Skeletal muscle satellite cell (primary cell): ENCODE results near the gene SHANK1.

Experiments used
- H3K27me3 ChIP-seq: 2 replicates; pipeline ENCODE4 v1.7.0; 2013; ENCODE audit warnings: low read length; ENCODE audit not compliant: control insufficient read depth, insufficient read depth
- H3K36me3 ChIP-seq: 2 replicates; pipeline ENCODE4 v1.7.0; 2013; ENCODE audit warnings: mild to moderate bottlenecking, control low read depth, low read length; ENCODE audit not compliant: insufficient read depth
- H3K4me1 ChIP-seq: 2 replicates; pipeline ENCODE4 v1.7.0; 2013; ENCODE audit warnings: low read length; ENCODE audit not compliant: control insufficient read depth, insufficient read depth
- H3K4me2 ChIP-seq: 2 replicates; pipeline ENCODE4 v1.7.0; 2013; ENCODE audit warnings: mild to moderate bottlenecking, low read length
- H3K4me3 ChIP-seq: 2 replicates; pipeline ENCODE4 v1.7.0; 2013; ENCODE audit warnings: low read length
- H3K9ac ChIP-seq: 2 replicates; pipeline ENCODE4 v1.7.0; 2013; ENCODE audit warnings: mild to moderate bottlenecking, low read depth, low read length, moderate library complexity
- H3K9me3 ChIP-seq: replicated peaks from 2 replicates; pipeline ENCODE4 v1.7.0; 2013; ENCODE audit warnings: mild to moderate bottlenecking, control low read depth, low read length

Gene SHANK1

DNA sequence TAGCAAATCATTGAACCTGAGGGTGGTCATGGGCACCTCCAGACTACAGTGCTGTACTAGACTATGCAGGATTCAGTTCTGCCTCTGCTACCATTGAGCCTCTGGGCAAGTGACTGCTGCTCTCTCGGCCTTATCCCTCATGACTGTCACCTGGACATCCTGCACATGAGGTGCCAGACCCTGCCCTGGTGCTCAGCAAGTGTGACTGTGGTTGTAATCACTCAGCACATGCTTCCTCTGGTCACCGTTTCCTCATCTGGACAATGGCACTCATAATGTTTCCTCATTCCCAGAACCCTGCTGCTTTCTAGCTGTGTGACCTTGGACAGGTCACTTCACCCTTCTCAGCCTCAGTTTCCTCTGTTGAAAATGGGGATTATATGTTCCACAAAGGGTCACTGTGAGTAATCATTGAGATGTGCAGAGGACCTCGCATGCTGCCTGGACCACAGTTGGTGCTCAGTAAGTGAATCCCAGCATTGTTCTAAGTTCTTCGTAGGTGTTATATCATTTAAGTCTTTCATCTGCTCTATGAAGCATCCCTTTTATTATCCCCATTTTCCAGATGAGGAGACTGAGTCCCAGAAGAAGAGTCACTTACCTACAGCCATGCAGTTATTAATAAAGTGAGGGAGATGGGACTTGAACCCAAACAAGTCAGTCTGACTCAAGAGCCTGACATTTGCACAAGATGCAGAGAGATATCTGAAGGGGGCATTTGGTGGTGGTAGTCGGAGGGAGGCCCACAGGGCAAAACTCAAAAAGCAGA, 83.1 kb downstream of the SHANK1 start:
- peaks cover 17% of the 10 kb centered on the region for H3K27me3 ChIP-seq
- no peak overlapping the region for H3K4me2 ChIP-seq
- H3K9ac ChIP-seq: no peak overlapping the region
- H3K36me3 ChIP-seq: no peaks in the 10 kb centered on the region
- H3K4me1 ChIP-seq: no peaks in the 10 kb centered on the region
- no peak overlapping the region for H3K4me3 ChIP-seq
- H3K9me3 ChIP-seq: peaks cover 9% of the 10 kb centered on the region

DNA sequence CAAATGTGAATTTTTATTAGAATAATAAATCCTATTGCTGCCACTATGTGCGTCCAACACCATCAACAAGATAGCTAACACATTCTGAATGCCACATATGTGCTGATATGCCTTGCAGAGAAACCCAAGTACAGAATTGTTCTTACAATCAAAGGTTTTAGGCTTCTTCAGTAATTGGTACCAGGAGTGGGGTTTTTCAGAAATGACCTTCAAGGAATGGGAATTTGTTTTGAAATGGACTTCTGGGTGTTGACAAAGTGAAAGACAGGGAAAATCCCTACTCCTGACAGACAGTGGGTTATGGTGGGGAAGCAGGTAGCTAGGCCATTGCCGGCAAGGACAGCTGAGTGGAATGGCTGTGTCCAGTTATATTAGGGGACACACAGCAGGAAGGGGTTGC, 85.6 kb downstream of the SHANK1 start:
- Histone ChIP-seq H3K4me1 (no peaks in the 10 kb centered on the region), H3K36me3 (no peaks in the 10 kb centered on the region), H3K4me2 (no peak overlapping the region), H3K4me3 (no peak overlapping the region), H3K9me3 (peaks cover 9% of the 10 kb centered on the region), H3K9ac (no peak overlapping the region), H3K27me3 (peaks cover 8% of the 10 kb centered on the region)

DNA sequence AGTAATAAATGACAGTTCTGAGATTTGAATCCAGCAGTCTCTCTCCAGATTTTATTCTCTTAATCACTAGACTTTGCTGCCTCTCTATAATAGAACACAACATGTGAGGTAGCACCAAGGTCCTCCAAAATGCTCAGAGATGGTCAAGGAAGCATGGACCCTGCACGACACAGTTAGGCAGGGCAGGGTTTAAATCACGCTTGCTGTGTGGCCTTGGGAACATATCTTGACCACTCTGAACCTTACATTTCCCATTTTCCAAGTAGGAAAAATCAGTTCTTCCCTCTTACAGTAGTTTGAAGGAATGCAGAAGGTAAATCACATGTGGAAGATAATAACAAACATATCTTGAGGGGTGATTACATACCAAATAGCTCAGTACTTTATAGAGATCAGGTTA, 86.2 kb downstream of the SHANK1 start:
- Histone ChIP-seq H3K4me2 (no peak overlapping the region), H3K9ac (no peak overlapping the region), H3K27me3 (peaks cover 2% of the 10 kb centered on the region), H3K9me3 (peaks cover 9% of the 10 kb centered on the region), H3K36me3 (no peaks in the 10 kb centered on the region), H3K4me1 (no peaks in the 10 kb centered on the region), H3K4me3 (no peak overlapping the region)

DNA sequence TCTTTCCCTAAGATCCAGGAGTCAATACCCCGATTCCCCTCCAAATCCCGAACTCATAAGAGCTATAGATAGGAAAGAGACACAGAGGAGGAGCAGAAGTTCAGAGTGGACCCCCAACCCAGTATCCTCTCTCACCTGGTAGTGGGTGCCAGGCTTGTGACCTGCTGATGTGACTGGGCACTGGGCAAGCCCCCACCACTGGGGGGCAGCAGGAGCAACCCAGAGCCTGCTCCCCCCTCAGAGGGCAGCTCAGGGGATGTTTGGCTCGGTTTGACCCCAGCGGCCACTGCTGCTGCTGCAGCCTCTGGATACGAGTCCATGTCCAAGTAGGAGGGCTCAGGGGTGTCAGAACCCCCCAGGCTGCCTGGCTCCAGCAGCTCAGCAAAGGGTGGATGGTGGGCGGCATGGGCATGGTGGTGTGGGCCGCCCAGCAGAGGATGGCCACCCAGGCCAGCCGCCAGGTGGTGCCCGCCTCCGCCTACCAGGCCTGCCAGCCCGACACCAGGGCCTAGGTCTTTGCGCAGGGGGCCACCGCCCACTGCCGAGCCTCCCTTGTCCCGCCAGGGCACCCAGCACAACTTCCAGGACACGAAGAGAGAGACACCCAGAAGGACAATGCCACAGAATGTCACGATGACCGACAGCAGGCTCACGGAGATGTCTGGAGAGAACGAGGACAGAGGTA, 87.3 kb downstream of the SHANK1 start:
- H3K36me3 ChIP-seq: no peaks in the 10 kb centered on the region
- peaks cover 9% of the 10 kb centered on the region for H3K9me3 ChIP-seq
- H3K4me2 ChIP-seq: no peak overlapping the region
- no peak overlapping the region for H3K4me3 ChIP-seq
- no peaks in the 10 kb centered on the region for H3K4me1 ChIP-seq
- H3K27me3 ChIP-seq: no peaks in the 10 kb centered on the region
- H3K9ac ChIP-seq: no peak overlapping the region

DNA sequence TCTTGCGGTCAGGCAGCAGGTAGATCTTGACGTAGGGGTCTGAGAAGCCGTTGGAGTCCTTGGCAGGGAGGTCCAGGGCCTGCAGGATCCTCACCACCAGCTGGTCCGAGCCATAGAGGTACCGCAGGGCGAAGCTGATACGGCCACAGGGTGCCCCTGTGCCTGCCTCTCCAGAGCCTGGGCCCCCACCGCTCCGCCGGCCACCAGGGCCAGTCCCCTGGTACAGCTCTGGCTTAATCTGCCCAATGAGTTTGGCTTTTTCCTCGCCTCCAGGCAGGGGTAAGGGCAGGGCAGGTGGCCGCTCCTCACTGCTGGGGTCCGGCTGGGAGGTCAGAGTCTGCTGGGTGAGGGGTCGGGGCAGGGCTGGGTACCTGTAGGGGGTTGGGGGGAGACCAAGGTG, 89.8 kb downstream of the SHANK1 start:
- H3K4me1 ChIP-seq: no peaks in the 10 kb centered on the region

DNA sequence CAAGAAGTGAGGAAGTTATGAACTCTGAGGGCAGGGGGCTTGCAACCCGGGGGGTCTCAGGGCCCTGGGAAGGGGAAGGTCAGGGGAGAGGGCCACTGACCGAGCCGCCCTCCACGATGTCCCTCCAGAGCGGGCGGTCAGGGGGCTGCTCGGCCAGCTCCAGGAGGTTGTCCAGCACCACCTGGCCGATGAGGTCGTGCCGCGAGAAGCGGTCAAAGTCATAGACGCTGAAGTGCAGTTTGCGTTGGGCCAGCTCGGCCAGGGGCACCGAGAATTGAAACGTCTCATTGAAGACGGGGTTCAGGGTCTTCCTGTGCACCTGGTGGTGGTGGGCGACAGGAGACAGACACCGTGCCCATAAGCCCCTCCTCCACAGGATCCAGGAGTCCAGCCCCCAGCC, 90.4 kb downstream of the SHANK1 start:
- Histone ChIP-seq H3K4me3 (no peak overlapping the region), H3K27me3 (no peaks in the 10 kb centered on the region), H3K9me3 (peaks cover 8% of the 10 kb centered on the region), H3K4me1 (no peaks in the 10 kb centered on the region), H3K36me3 (no peaks in the 10 kb centered on the region), H3K9ac (no peak overlapping the region), H3K4me2 (no peak overlapping the region)

More for the DNA sequence above, 89.8 kb downstream of the SHANK1 start:
- peaks cover 9% of the 10 kb centered on the region for H3K9me3 ChIP-seq
- no peak overlapping the region for H3K9ac ChIP-seq
- H3K4me2 ChIP-seq: no peak overlapping the region
- no peaks in the 10 kb centered on the region for H3K27me3 ChIP-seq
- no peak overlapping the region for H3K4me3 ChIP-seq
- H3K36me3 ChIP-seq: no peaks in the 10 kb centered on the region

DNA sequence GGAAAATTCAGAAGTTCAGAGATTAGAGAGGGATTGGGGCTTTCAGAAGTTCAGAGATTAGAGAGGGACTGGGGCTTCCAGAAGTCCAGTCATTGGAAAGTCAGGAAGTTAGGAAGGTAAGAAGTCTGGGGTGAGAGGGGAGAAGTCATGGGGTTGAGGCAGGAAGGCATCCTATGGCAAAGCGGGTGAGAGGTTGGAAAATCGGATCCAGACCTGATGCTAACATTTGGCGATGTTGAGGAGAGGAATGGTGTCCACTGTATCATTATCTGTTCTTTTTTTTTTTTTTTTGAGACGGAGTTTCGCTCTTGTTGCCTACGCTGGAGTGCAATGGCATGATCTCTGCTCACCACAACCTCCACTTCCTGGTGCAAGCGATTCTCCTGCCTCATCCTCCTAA, 91.1 kb downstream of the SHANK1 start:
- Histone ChIP-seq H3K36me3 (no peaks in the 10 kb centered on the region), H3K4me1 (no peaks in the 10 kb centered on the region), H3K4me2 (no peak overlapping the region), H3K9me3 (peaks cover 3% of the 10 kb centered on the region), H3K9ac (no peak overlapping the region), H3K27me3 (no peaks in the 10 kb centered on the region), H3K4me3 (no peak overlapping the region)

DNA sequence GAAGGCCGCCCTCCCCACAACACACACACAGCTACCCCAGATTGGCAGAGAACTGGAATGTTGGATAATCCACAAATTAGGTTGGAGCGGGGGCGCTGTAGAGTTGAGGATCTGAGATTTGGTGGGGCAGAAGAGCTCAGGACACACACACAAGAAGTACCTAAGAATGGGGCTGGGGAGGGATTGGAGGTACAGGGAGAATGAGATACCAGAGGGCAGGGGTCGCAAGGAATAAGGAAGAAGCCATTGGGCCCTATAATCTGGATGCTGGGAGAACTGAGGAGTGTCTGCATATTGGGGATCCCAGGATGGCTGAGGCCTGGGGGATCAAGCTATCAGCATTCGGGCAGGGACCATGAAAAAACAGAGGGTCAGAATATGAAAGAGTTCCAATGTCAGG, 91.5 kb downstream of the SHANK1 start:
- Histone ChIP-seq H3K4me2 (no peak overlapping the region), H3K9ac (no peak overlapping the region), H3K4me1 (no peaks in the 10 kb centered on the region), H3K9me3 (no peaks in the 10 kb centered on the region), H3K4me3 (no peak overlapping the region), H3K36me3 (no peaks in the 10 kb centered on the region), H3K27me3 (no peaks in the 10 kb centered on the region)

DNA sequence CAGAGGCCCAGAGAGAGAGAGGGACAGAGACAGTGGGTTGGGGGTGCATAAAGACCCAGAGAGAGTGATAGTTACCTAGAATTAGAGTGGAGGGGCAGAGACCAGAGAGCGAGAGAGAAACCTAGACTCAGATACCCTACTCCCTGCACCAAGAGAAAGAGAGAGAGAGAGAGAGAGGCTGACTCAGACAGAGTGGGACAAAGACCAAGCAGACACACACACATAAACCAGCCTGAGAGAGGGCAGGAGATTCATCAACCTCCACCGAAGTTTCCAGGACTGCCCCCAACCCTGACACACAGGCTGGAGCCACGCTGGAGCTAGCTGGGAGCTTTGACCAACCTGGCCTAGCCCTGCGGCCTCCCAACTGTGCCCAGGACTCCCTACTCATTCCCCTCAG, 92.8 kb downstream of the SHANK1 start:
- H3K4me3 ChIP-seq: no peak overlapping the region
- H3K4me2 ChIP-seq: no peak overlapping the region
- no peaks in the 10 kb centered on the region for H3K4me1 ChIP-seq
- H3K9ac ChIP-seq: no peak overlapping the region
- no peaks in the 10 kb centered on the region for H3K36me3 ChIP-seq
- H3K9me3 ChIP-seq: no peaks in the 10 kb centered on the region
- no peaks in the 10 kb centered on the region for H3K27me3 ChIP-seq

DNA sequence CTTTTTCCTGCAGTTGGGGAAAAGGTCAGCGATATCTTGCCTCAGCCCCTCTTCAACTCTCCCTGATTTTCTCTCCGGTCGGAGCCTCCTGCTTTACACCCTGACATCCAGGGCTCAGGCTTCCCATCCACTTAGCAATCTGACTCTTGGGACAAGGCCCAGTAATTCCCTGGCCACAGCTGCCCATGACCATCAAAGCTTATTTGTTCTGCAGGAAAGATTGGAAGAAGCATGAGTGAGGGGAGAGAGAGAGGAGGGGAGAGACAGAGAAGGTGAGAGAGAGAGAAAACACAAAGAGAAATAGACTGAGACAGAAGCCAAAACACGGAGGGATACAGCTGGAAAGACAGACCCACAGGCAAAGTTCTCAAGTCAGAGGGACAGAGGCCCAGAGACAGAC, 93.6 kb downstream of the SHANK1 start:
- no peaks in the 10 kb centered on the region for H3K27me3 ChIP-seq
- H3K9me3 ChIP-seq: no peaks in the 10 kb centered on the region
- H3K4me3 ChIP-seq: no peak overlapping the region
- no peak overlapping the region for H3K9ac ChIP-seq
- H3K36me3 ChIP-seq: no peaks in the 10 kb centered on the region
- no peak overlapping the region for H3K4me2 ChIP-seq
- no peaks in the 10 kb centered on the region for H3K4me1 ChIP-seq

DNA sequence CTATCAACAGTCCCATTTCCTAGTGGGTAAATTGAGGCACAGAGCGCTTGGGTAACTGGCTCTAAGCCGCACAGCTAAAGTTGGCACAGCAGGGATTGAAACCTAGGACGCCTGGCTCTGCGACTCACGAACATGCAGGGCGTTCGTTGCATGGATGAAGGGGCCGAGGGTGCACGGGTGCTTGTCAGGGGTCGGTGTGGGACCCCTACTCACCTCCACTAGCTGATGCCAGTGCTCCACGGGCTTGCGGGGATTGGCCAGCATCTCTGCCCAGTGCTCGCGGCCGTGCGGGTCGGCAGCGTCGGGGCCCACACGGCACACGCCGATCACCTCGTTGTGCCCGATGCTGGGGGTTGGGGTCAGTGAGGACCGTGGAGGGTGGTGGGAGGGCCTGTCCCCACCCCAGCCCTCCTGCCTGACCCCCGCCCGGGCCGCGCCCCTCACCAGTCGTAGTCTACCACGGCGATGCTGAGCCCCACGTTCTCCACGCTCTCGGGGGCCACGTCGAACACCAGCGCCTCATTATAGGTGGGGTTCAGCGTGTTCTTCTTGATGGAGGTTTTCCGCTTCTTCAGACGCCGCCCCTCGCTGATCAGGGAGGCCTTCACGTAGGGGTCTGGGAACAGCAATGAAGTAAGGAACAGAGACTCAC, 94.5 kb downstream of the SHANK1 start:
- Histone ChIP-seq H3K4me3 (no peak overlapping the region), H3K9me3 (no peaks in the 10 kb centered on the region), H3K27me3 (no peaks in the 10 kb centered on the region), H3K9ac (no peak overlapping the region), H3K4me1 (no peaks in the 10 kb centered on the region), H3K4me2 (no peak overlapping the region), H3K36me3 (no peaks in the 10 kb centered on the region)
